Karpas-422 (cell line): ENCODE results near the gene NDUFC1. TPM values are rescaled to one million over a fixed set of nuclear protein-coding genes. Genes with fewer than 3 reads are reported as not detected.

ENCODE experiments used
- DNase-seq: peaks from one replicate; pipeline ENCODE4 v3.0.0-alpha.2; 2015
- H2AFZ ChIP-seq: fragments of 200-600 bp; sonication (generic); 2 replicates; pipeline ENCODE4 v1.6.1; 2014; ENCODE audit warnings: antibody characterized with exemption, low read length, mixed read lengths
- H3K27ac ChIP-seq: fragments of 200-600 bp; sonication (generic); 2 replicates; pipeline ENCODE4 v1.5.1; 2014; ENCODE audit warnings: mild to moderate bottlenecking, low read length, moderate library complexity
- H3K27me3 ChIP-seq: fragments of 200-600 bp; sonication (generic); 2 replicates; pipeline ENCODE4 v1.6.1; 2014; ENCODE audit warnings: low read length, mixed read lengths
- H3K36me3 ChIP-seq: fragments of 200-600 bp; sonication (generic); 2 replicates; pipeline ENCODE4 v1.6.1; 2014; ENCODE audit warnings: low read length, mixed read lengths; ENCODE audit not compliant: insufficient read depth
- H3K4me1 ChIP-seq: fragments of 200-600 bp; sonication (generic); 2 replicates; pipeline ENCODE4 v1.6.1; 2014; ENCODE audit warnings: mild to moderate bottlenecking, low read length, mixed read lengths
- H3K4me2 ChIP-seq: fragments of 200-600 bp; sonication (generic); 2 replicates; pipeline ENCODE4 v1.6.1; 2014; ENCODE audit warnings: low read length, low read depth, mild to moderate bottlenecking; ENCODE audit not compliant: poor library complexity, severe bottlenecking
- H3K4me3 ChIP-seq: fragments of 200-600 bp; sonication (generic); 2 replicates; pipeline ENCODE4 v1.5.1; 2014; ENCODE audit warnings: mild to moderate bottlenecking, antibody characterized with exemption, low read length, mixed read lengths
- H3K79me2 ChIP-seq: fragments of 200-600 bp; sonication (generic); 2 replicates; pipeline ENCODE4 v1.6.1; 2014; ENCODE audit warnings: mild to moderate bottlenecking, low read length, mixed read lengths
- H3K9ac ChIP-seq: fragments of 200-600 bp; sonication (generic); 2 replicates; pipeline ENCODE4 v1.6.0; 2014; ENCODE audit warnings: low read length
- H3K9me2 ChIP-seq: fragments of 200-600 bp; sonication (generic), shearing (Covaris generic); replicated peaks from 2 replicates; pipeline ENCODE4 v1.6.0; 2014; ENCODE audit warnings: mild to moderate bottlenecking, low read length, moderate library complexity; ENCODE audit not compliant: insufficient read depth
- H3K9me3 ChIP-seq: fragments of 300-700, 200-600 bp; sonication (generic); 2 replicates; pipeline ENCODE4 v1.6.1; 2014; ENCODE audit warnings: low read length, mixed read lengths
- H4K20me1 ChIP-seq: fragments of 200-600 bp; sonication (generic); 2 replicates; pipeline ENCODE4 v1.6.1; 2014; ENCODE audit warnings: mild to moderate bottlenecking, antibody characterized with exemption, low read length, low read depth; ENCODE audit not compliant: insufficient read depth
- total RNA-seq: library from RNA; depleted of rRNA; stranded (reverse); fragments of >200 nt; shearing (Covaris generic); gene quantifications from 2 replicates; pipeline ENCODE4 v1.2.3, GENCODE V29; 2014; ENCODE audit warnings: low replicate concordance

Gene NDUFC1
- total RNA-seq, 1 experiment from 2014 or later = 86.8 TPM

GRCh38 chr4:139275281-139275735, 27.0 kb downstream of the NDUFC1 start:
- Histone ChIP-seq H3K9ac (no peak overlapping the region), H3K27ac (no peak overlapping the region), H3K9me2 (no peaks in the 10 kb centered on the region), H3K4me3 (no peak overlapping the region), H3K4me2 (no peak overlapping the region), H2AFZ (no peak overlapping the region), H3K36me3 (no peaks in the 10 kb centered on the region), H3K27me3 (no peaks in the 10 kb centered on the region), H3K4me1 (no peaks in the 10 kb centered on the region), H3K79me2 (no peaks in the 10 kb centered on the region), H3K9me3 (no peaks in the 10 kb centered on the region), H4K20me1 (no peaks in the 10 kb centered on the region)
- no peak for DNase-seq

- Histone ChIP-seq H3K4me3 (no peak overlapping the region), H3K36me3 (no peaks in the 10 kb centered on the region), H3K27me3 (no peaks in the 10 kb centered on the region), H2AFZ (no peak overlapping the region), H3K4me1 (no peaks in the 10 kb centered on the region), H3K9ac (no peak overlapping the region), H3K9me3 (no peaks in the 10 kb centered on the region), H3K4me2 (no peak overlapping the region), H4K20me1 (no peaks in the 10 kb centered on the region), H3K9me2 (no peaks in the 10 kb centered on the region), H3K79me2 (no peaks in the 10 kb centered on the region), H3K27ac (no peak overlapping the region)
- DNase-seq = no peak
Observed at GRCh38 chr4:139274790-139275189, 27.5 kb downstream of the NDUFC1 start.

- no peaks in the 10 kb centered on the region for H3K4me1 ChIP-seq
- no peak overlapping the region for H2AFZ ChIP-seq
- H3K27ac ChIP-seq = no peak overlapping the region
- H3K9me3 ChIP-seq = no peaks in the 10 kb centered on the region
- no peaks in the 10 kb centered on the region for H3K79me2 ChIP-seq
- no peak overlapping the region for H3K9ac ChIP-seq
- no peaks in the 10 kb centered on the region for H4K20me1 ChIP-seq
- no peaks in the 10 kb centered on the region for H3K9me2 ChIP-seq
- no peaks in the 10 kb centered on the region for H3K27me3 ChIP-seq
- H3K4me3 ChIP-seq = no peak overlapping the region
- no peak overlapping the region for H3K4me2 ChIP-seq
- no peaks in the 10 kb centered on the region for H3K36me3 ChIP-seq
- DNase-seq = no peak
Observed at GRCh38 chr4:139273835-139274234, 28.4 kb downstream of the NDUFC1 start.

- Histone ChIP-seq H3K4me1 (peaks cover 14% of the 10 kb centered on the region), H3K27ac (no peak overlapping the region), H3K36me3 (no peaks in the 10 kb centered on the region), H2AFZ (peak overlapping the region; percentile 82), H3K4me2 (peak overlapping the region; percentile 63), H3K79me2 (no peaks in the 10 kb centered on the region), H4K20me1 (no peaks in the 10 kb centered on the region), H3K27me3 (no peaks in the 10 kb centered on the region), H3K9me3 (no peaks in the 10 kb centered on the region), H3K9ac (0 out of 2 replicates have a peak overlapping the region, but pooled peaks have one; percentile 45), H3K4me3 (0 out of 2 replicates have a peak overlapping the region, but pooled peaks have one; percentile 55), H3K9me2 (no peaks in the 10 kb centered on the region)
- no peak for DNase-seq
Observed at GRCh38 chr4:139267301-139267700, 35.0 kb downstream of the NDUFC1 start.

GRCh38 chr4:139266583-139267257, 35.6 kb downstream of the NDUFC1 start:
- Histone ChIP-seq H3K9ac (peak overlapping the region; percentile 45), H3K9me2 (no peaks in the 10 kb centered on the region), H3K4me2 (peak overlapping the region; percentile 63), H3K4me3 (peak overlapping the region; percentile 55), H3K79me2 (no peaks in the 10 kb centered on the region), H3K4me1 (peaks cover 14% of the 10 kb centered on the region), H3K36me3 (no peaks in the 10 kb centered on the region), H3K9me3 (no peaks in the 10 kb centered on the region), H2AFZ (peak overlapping the region; percentile 82), H4K20me1 (no peaks in the 10 kb centered on the region), H3K27me3 (no peaks in the 10 kb centered on the region), H3K27ac (no peak overlapping the region)
- peak; percentile 54 for DNase-seq

- H3K79me2 ChIP-seq = no peaks in the 10 kb centered on the region
- H3K9me2 ChIP-seq = no peaks in the 10 kb centered on the region
- H3K4me2 ChIP-seq = peak overlapping the region; percentile 63
- peaks cover 14% of the 10 kb centered on the region for H3K4me1 ChIP-seq
- no peak overlapping the region for H3K27ac ChIP-seq
- H4K20me1 ChIP-seq = no peaks in the 10 kb centered on the region
- no peaks in the 10 kb centered on the region for H3K27me3 ChIP-seq
- H3K9ac ChIP-seq = peak overlapping the region; percentile 45
- H3K36me3 ChIP-seq = no peaks in the 10 kb centered on the region
- H2AFZ ChIP-seq = peak overlapping the region; percentile 82; the same call in 1 of the 2 replicates
- DNase-seq = no peak
- H3K4me3 ChIP-seq = peak overlapping the region; percentile 55
- H3K9me3 ChIP-seq = no peaks in the 10 kb centered on the region
Observed at GRCh38 chr4:139266208-139266582, 36.1 kb downstream of the NDUFC1 start.

- no peak overlapping the region for H3K4me2 ChIP-seq
- no peaks in the 10 kb centered on the region for H3K27me3 ChIP-seq
- H3K27ac ChIP-seq = no peak overlapping the region
- peaks cover 14% of the 10 kb centered on the region for H3K4me1 ChIP-seq
- H3K4me3 ChIP-seq = no peak overlapping the region
- H3K9ac ChIP-seq = no peak overlapping the region
- H3K79me2 ChIP-seq = no peaks in the 10 kb centered on the region
- H4K20me1 ChIP-seq = no peaks in the 10 kb centered on the region
- DNase-seq = no peak
- no peaks in the 10 kb centered on the region for H3K9me3 ChIP-seq
- no peaks in the 10 kb centered on the region for H3K36me3 ChIP-seq
- H2AFZ ChIP-seq = no peak overlapping the region
- no peaks in the 10 kb centered on the region for H3K9me2 ChIP-seq
Observed at GRCh38 chr4:139265654-139266053, 36.6 kb downstream of the NDUFC1 start.

GRCh38 chr4:139256349-139256748, 45.9 kb downstream of the NDUFC1 start:
- Histone ChIP-seq H2AFZ (no peak overlapping the region), H3K27ac (no peak overlapping the region)

More at GRCh38 chr4:139256349-139256748, 45.9 kb downstream of the NDUFC1 start:
- Histone ChIP-seq H3K9me2 (no peaks in the 10 kb centered on the region), H3K4me3 (no peak overlapping the region), H3K9me3 (no peaks in the 10 kb centered on the region), H3K27me3 (no peaks in the 10 kb centered on the region), H3K9ac (no peak overlapping the region), H3K79me2 (no peaks in the 10 kb centered on the region), H3K36me3 (no peaks in the 10 kb centered on the region), H3K4me1 (no peaks in the 10 kb centered on the region), H4K20me1 (no peaks in the 10 kb centered on the region), H3K4me2 (no peak overlapping the region)
- DNase-seq = no peak
